Tibial nerve (tissue), 4 donors: Measurements from ENCODE around the gene PSMG2. TPM values are rescaled to one million over a fixed set of nuclear protein-coding genes. Genes with fewer than 3 reads are reported as not detected.

Source experiments
- DNase-seq, 2 donors: peaks; one replicate each; pipeline ENCODE4 v3.0.0-alpha.2; 2019; ENCODE audit warnings: low spot score in 2 of 2
- H3K27ac ChIP-seq, 4 donors: fragments of 200-600 bp; sonication (generic) in 3 of 4; one replicate each; pipeline ENCODE4 v1.5.1; 2017 to 2019; ENCODE audit warnings: mild to moderate bottlenecking in 1 of 4
- H3K27me3 ChIP-seq, 2 donors: fragments of 200-600 bp; sonication (generic) in 1 of 2; one replicate each; pipeline versions ENCODE4 v1.5.1 to v1.6.0; 2017 to 2019
- H3K36me3 ChIP-seq, 3 donors: fragments of 200-600 bp; sonication (generic); one replicate each; pipeline ENCODE4 v1.5.1; 2018 to 2019
- H3K4me1 ChIP-seq, 4 donors: fragments of 200-600 bp; sonication (generic) in 3 of 4; one replicate each; pipeline ENCODE4 v1.5.1; 2017 to 2019
- H3K4me3 ChIP-seq, 4 donors: fragments of 200-600 bp; sonication (generic) in 3 of 4; one replicate each; pipeline ENCODE4 v1.5.1; 2017 to 2019; ENCODE audit warnings: mild to moderate bottlenecking in 1 of 4, moderate library complexity in 1 of 4
- H3K9me3 ChIP-seq, 4 donors: fragments of 200-600 bp; sonication (generic) in 3 of 4; one replicate each; pipeline ENCODE4 v1.5.1; 2017 to 2019
- CTCF ChIP-seq, 5 experiments: fragments of 200-600 bp in 3 of 5; fragments of 450-650 bp in 2 of 5; sonication (generic) in 3 of 5; IDR thresholded peaks; one replicate each; pipeline ENCODE4 v1.5.1; 2016 to 2019; ENCODE audit warnings: antibody characterized with exemption in 5 of 5, mild to moderate bottlenecking in 3 of 5, moderate library complexity in 2 of 5
- EP300 ChIP-seq, 2 donors: sonication (generic); formaldehyde crosslinking; IDR thresholded peaks; one replicate each; pipeline ENCODE4 v1.6.1; 2017; ENCODE audit warnings: antibody characterized with exemption in 2 of 2, mild to moderate bottlenecking in 1 of 2
- POLR2A ChIP-seq, 2 donors: fragments of 450-650 bp; IDR thresholded peaks; one replicate each; pipeline ENCODE4 v1.6.1; 2017; ENCODE audit warnings: antibody characterized with exemption in 2 of 2, mild to moderate bottlenecking in 2 of 2, moderate library complexity in 2 of 2
- WGBS, 2 donors: methylation state at CpG; one replicate each; pipeline ENCODE4 v1.1.5; 2018; 5-methylcytosine and 5-hydroxymethylcytosine counted together
- total RNA-seq, 4 donors: library from RNA; depleted of rRNA; stranded (reverse); fragments of >200 nt; gene quantifications; one replicate each; pipeline ENCODE4 v1.1.0, GENCODE V29; 2016

The PSMG2 gene
- total RNA-seq, 4 donors from 2014 or later: 52.6 to 102 (median 75.3) TPM

- H3K9me3 ChIP-seq: no peaks in the 10 kb centered on the region
- H3K27me3 ChIP-seq: no peaks in the 10 kb centered on the region
- no peaks in the 10 kb centered on the region for H3K4me1 ChIP-seq
- no peak overlapping the region for H3K4me3 ChIP-seq
- no peak for TF ChIP-seq EP300 (IDR thresholded peaks at IDR 0.05)
- no peak for TF ChIP-seq CTCF (IDR thresholded peaks at IDR 0.05)
- TF ChIP-seq POLR2A (IDR thresholded peaks at IDR 0.05): no peak
- H3K36me3 ChIP-seq: no peaks in the 10 kb centered on the region
- no peak overlapping the region for H3K27ac ChIP-seq
- DNase-seq: no peak
- WGBS, 2 donors: 80 to 85% methylated on average over 5 of the region's 5 CpGs
Observed at GRCh38 chr18:12748671-12749070, 45.8 kb downstream of the PSMG2 start.

GRCh38 chr18:12749121-12749520 lies 46.3 kb downstream of the PSMG2 start:
- no peaks in the 10 kb centered on the region for H3K9me3 ChIP-seq
- H3K4me3 ChIP-seq: no peak overlapping the region
- H3K4me1 ChIP-seq: no peaks in the 10 kb centered on the region
- no peaks in the 10 kb centered on the region for H3K36me3 ChIP-seq
- TF ChIP-seq CTCF (IDR thresholded peaks at IDR 0.05) (no peak), EP300 (IDR thresholded peaks at IDR 0.05) (no peak), POLR2A (IDR thresholded peaks at IDR 0.05) (no peak)
- no peak overlapping the region for H3K27ac ChIP-seq
- DNase-seq: no peak
- 78 to 81% methylated on average over 13 of the region's 13 CpGs for WGBS, 2 donors
- no peaks in the 10 kb centered on the region for H3K27me3 ChIP-seq

GRCh38 chr18:12750076-12750714 lies 47.4 kb downstream of the PSMG2 start:
- H3K4me3 ChIP-seq: no peak overlapping the region
- TF ChIP-seq CTCF (IDR thresholded peaks at IDR 0.05): no peak
- no peak for TF ChIP-seq POLR2A (IDR thresholded peaks at IDR 0.05)
- TF ChIP-seq EP300 (IDR thresholded peaks at IDR 0.05): no peak
- H3K36me3 ChIP-seq: no peaks in the 10 kb centered on the region
- no peaks in the 10 kb centered on the region for H3K4me1 ChIP-seq
- 56 to 59% methylated on average over 14 of the region's 14 CpGs for WGBS, 2 donors
- H3K27ac ChIP-seq: no peak overlapping the region
- no peaks in the 10 kb centered on the region for H3K9me3 ChIP-seq
- H3K27me3 ChIP-seq: no peaks in the 10 kb centered on the region
- no peak for DNase-seq

- no peak overlapping the region for H3K4me3 ChIP-seq
- no peak for DNase-seq
- H3K27me3 ChIP-seq: no peaks in the 10 kb centered on the region
- H3K36me3 ChIP-seq: no peaks in the 10 kb centered on the region
- WGBS, 2 donors: 89 to 90% methylated on average over 18 of the region's 18 CpGs
- no peaks in the 10 kb centered on the region for H3K9me3 ChIP-seq
- H3K4me1 ChIP-seq: no peaks in the 10 kb centered on the region
- no peak overlapping the region for H3K27ac ChIP-seq
- no peak for TF ChIP-seq CTCF (IDR thresholded peaks at IDR 0.05)
- no peak for TF ChIP-seq EP300 (IDR thresholded peaks at IDR 0.05)
- TF ChIP-seq POLR2A (IDR thresholded peaks at IDR 0.05): no peak
Observed at GRCh38 chr18:12750715-12751502, 48.1 kb downstream of the PSMG2 start.

- DNase-seq: no peak
- no peaks in the 10 kb centered on the region for H3K36me3 ChIP-seq
- no peaks in the 10 kb centered on the region for H3K9me3 ChIP-seq
- H3K27me3 ChIP-seq: no peaks in the 10 kb centered on the region
- H3K4me3 ChIP-seq: no peak overlapping the region
- H3K27ac ChIP-seq: no peak overlapping the region
- WGBS, 2 donors: 86 to 93% methylated on average over 5 of the region's 5 CpGs
- no peaks in the 10 kb centered on the region for H3K4me1 ChIP-seq
- TF ChIP-seq CTCF (IDR thresholded peaks at IDR 0.05) (no peak), POLR2A (IDR thresholded peaks at IDR 0.05) (no peak)
Observed at GRCh38 chr18:12751503-12751884, 48.7 kb downstream of the PSMG2 start.
